ENCODE results near the gene CMIP.

Gene CMIP

DNA sequence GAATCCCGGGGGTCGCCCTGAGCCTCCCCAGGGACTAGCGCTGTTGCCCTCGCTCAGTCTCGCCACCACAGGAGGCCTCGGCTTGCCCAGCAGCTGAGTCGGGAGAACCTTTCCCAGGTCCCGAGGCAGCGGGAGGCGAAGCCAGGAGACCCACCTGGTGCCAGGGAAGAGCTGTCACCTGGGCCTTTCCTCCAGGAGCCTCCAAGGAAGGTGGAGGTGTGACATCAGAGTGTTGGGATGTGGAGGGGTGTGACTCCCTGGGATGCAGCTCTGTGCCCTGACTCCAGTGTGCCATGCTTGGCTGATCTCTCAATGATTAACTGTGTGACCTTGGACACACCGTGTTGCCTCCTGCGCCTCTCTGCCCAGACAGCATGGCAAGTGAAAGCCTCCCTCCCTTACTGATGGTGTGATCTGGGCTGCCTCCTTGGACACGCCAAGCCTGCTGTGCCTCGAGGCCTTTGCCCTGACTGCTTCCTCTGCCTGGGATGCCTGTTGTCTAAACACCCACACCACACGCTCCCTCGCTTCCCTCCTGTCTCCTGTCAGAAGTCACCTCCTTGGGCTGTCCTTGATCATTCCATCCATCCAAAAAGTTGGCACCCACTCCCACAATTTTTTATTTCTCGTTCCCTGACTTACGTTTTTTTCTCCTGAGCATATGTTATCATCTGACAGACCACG, 88.0 kb downstream of the CMIP start:
- Histone ChIP-seq H3K9me3 (ENCODE audit: insufficient read depth, low read depth, low read length) (no peaks in the 10 kb centered on the region), H3K4ac (ENCODE audit: low read depth, low read length) (no peak overlapping the region), H3K4me2 (ENCODE audit: low read length) (no peak overlapping the region), H3K36me3 (ENCODE audit: control insufficient read depth in 1 of 2, insufficient read depth in 2 of 2, low read length in 2 of 2) (peaks cover 2 to 21% of the 10 kb centered on the region in 2 experiments), H3K4me1 (ENCODE audit: control insufficient read depth in 1 of 2, insufficient read depth in 2 of 2, low read length in 2 of 2) (peaks cover 17 to 24% of the 10 kb centered on the region in 2 experiments), H4K12ac (ENCODE audit: low read depth, low read length) (no peak overlapping the region), H3K79me1 (ENCODE audit: low read length) (peaks cover 7% of the 10 kb centered on the region), H3K27ac (ENCODE audit: low read depth, low read length) (no peak overlapping the region), H3K18ac (ENCODE audit: low read length) (peak overlapping the region; percentile 5), H2AK5ac (ENCODE audit: low read length) (no peak overlapping the region), H2BK120ac (ENCODE audit: insufficient read depth, low read length, poor library complexity) (peak overlapping the region; percentile 3), H3K23ac (ENCODE audit: low read length) (no peak overlapping the region), H3K4me3 (ENCODE audit: low read depth, low read length) (peak overlapping the region; percentile 5), H3K79me2 (ENCODE audit: control insufficient read depth, insufficient read depth, low read length, poor library complexity) (peaks cover 7% of the 10 kb centered on the region), H2BK12ac (ENCODE audit: low read length) (no peak overlapping the region), H4K91ac (ENCODE audit: low read depth, low read length) (peak overlapping the region; percentile 2), H3K14ac (ENCODE audit: low read length) (no peak overlapping the region), H2AFZ (ENCODE audit: insufficient read depth, low read length, poor library complexity) (no peak overlapping the region), H4K8ac (ENCODE audit: low read depth, low read length) (no peak overlapping the region), H3K9ac (ENCODE audit: low read length) (no peak overlapping the region), H2BK5ac (ENCODE audit: low read depth, low read length, poor library complexity) (no peak overlapping the region), H3K27me3 (ENCODE audit: insufficient read depth, low read length) (no peaks in the 10 kb centered on the region)
- no CpG with 5 or more reads among the region's 19 CpGs for WGBS (ENCODE audit: extremely low coverage, insufficient coverage, insufficient read length)
- peak in 1 of 2 donors; percentile 70 for DNase-seq

DNA sequence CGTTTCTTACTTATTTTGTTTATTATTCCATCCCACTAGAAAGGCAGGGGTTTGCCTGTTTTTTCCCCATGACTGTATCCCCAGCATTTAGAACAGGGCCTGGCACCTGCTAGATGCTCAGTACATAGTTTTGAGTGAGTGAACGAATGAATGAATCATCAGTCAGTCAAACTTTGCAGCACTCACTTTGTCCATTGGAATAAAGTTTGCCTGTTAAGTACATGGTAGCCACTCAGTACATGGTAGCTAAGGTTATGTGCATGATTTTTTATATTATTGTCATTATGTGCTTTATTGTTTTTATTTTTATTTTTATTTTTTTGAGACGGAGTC, 88.5 kb downstream of the CMIP start:
- Histone ChIP-seq H3K36me3 (ENCODE audit: control insufficient read depth in 1 of 2, insufficient read depth in 2 of 2, low read length in 2 of 2) (peaks cover 2 to 24% of the 10 kb centered on the region in 2 experiments), H3K4me3 (ENCODE audit: low read depth, low read length) (no peak overlapping the region), H2AFZ (ENCODE audit: insufficient read depth, low read length, poor library complexity) (no peak overlapping the region), H2AK5ac (ENCODE audit: low read length) (no peak overlapping the region), H4K12ac (ENCODE audit: low read depth, low read length) (no peak overlapping the region), H3K14ac (ENCODE audit: low read length) (no peak overlapping the region), H2BK12ac (ENCODE audit: low read length) (no peak overlapping the region), H3K79me1 (ENCODE audit: low read length) (peaks cover 9% of the 10 kb centered on the region), H4K8ac (ENCODE audit: low read depth, low read length) (no peak overlapping the region), H3K18ac (ENCODE audit: low read length) (no peak overlapping the region), H3K4me2 (ENCODE audit: low read length) (no peak overlapping the region), H2BK120ac (ENCODE audit: insufficient read depth, low read length, poor library complexity) (no peak overlapping the region), H3K23ac (ENCODE audit: low read length) (no peak overlapping the region), H3K79me2 (ENCODE audit: control insufficient read depth, insufficient read depth, low read length, poor library complexity) (peaks cover 7% of the 10 kb centered on the region), H3K9ac (ENCODE audit: low read length) (no peak overlapping the region), H3K4me1 (ENCODE audit: control insufficient read depth in 1 of 2, insufficient read depth in 2 of 2, low read length in 2 of 2) (peaks cover 22 to 30% of the 10 kb centered on the region in 2 experiments), H4K91ac (ENCODE audit: low read depth, low read length) (no peak overlapping the region), H2BK5ac (ENCODE audit: low read depth, low read length, poor library complexity) (no peak overlapping the region), H3K27ac (ENCODE audit: low read depth, low read length) (no peak overlapping the region), H3K9me3 (ENCODE audit: insufficient read depth, low read depth, low read length) (no peaks in the 10 kb centered on the region), H3K4ac (ENCODE audit: low read depth, low read length) (no peak overlapping the region), H3K27me3 (ENCODE audit: insufficient read depth, low read length) (no peaks in the 10 kb centered on the region)
- no CpG with 5 or more reads among the region's 3 CpGs for WGBS (ENCODE audit: extremely low coverage, insufficient coverage, insufficient read length)
- no peak for DNase-seq

DNA sequence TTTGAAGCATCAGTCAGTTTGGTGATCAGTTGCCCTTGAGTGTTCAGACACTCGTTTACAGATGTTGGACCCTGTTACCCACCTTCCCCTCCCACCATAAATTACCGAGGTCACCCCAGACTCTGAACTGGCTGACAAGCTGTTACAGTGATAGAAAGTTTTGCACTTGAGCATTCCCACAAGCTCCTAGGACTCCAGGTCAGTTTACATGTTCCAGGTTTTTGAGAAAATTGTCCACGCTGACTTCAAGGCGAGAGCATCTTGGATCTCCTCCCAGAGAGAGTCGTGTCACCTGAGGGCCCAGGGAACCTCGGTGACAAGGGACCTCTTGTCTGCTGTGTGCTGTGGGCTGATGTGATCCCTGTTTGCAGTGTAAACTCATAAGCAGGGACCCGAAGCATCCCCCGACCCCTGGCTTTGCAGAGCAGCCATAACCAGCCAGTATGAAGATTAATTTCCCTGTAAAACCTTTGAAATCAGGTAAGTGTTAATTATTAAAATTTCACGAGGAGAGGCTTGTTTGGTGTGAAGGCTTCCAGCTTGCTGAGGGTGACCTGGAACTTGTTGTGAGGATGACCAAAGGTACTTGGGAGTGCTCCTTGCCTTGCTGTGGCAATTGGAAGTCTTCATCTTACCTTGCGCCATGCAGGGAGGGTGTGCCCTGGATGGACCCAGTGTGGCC, 91.2 kb downstream of the CMIP start:
- H3K23ac ChIP-seq (ENCODE audit: low read length), result no peak overlapping the region
- H3K4ac ChIP-seq (ENCODE audit: low read depth, low read length), result peak overlapping the region; percentile 71
- no peak overlapping the region for H3K4me2 ChIP-seq (ENCODE audit: low read length)
- H2AK5ac ChIP-seq (ENCODE audit: low read length), result peak overlapping the region; percentile 23
- no peak overlapping the region for H4K12ac ChIP-seq (ENCODE audit: low read depth, low read length)
- H2BK120ac ChIP-seq (ENCODE audit: insufficient read depth, low read length, poor library complexity), result no peak overlapping the region
- H3K36me3 ChIP-seq (ENCODE audit: control insufficient read depth in 1 of 2, insufficient read depth in 2 of 2, low read length in 2 of 2), result peaks cover 0 to 19% of the 10 kb centered on the region in 2 experiments
- no peak overlapping the region for H4K91ac ChIP-seq (ENCODE audit: low read depth, low read length)
- no peak overlapping the region for H3K9ac ChIP-seq (ENCODE audit: low read length)
- DNase-seq, result no peak
- no peak overlapping the region for H3K14ac ChIP-seq (ENCODE audit: low read length)
- H2BK5ac ChIP-seq (ENCODE audit: low read depth, low read length, poor library complexity), result no peak overlapping the region
- WGBS (ENCODE audit: extremely low coverage, insufficient coverage, insufficient read length), result no CpG with 5 or more reads among the region's 10 CpGs
- H3K79me1 ChIP-seq (ENCODE audit: low read length), result peaks cover 7% of the 10 kb centered on the region
- no peak overlapping the region for H4K8ac ChIP-seq (ENCODE audit: low read depth, low read length)
- no peak overlapping the region for H2AFZ ChIP-seq (ENCODE audit: insufficient read depth, low read length, poor library complexity)
- H3K4me3 ChIP-seq (ENCODE audit: low read depth, low read length), result no peak overlapping the region
- no peak overlapping the region for H2BK12ac ChIP-seq (ENCODE audit: low read length)
- peaks cover 29 to 40% of the 10 kb centered on the region in 2 experiments for H3K4me1 ChIP-seq (ENCODE audit: control insufficient read depth in 1 of 2, insufficient read depth in 2 of 2, low read length in 2 of 2)
- H3K9me3 ChIP-seq (ENCODE audit: insufficient read depth, low read depth, low read length), result no peaks in the 10 kb centered on the region
- peak overlapping the region; percentile 51 for H3K18ac ChIP-seq (ENCODE audit: low read length)
- H3K27me3 ChIP-seq (ENCODE audit: insufficient read depth, low read length), result no peaks in the 10 kb centered on the region
- peaks cover 7% of the 10 kb centered on the region for H3K79me2 ChIP-seq (ENCODE audit: control insufficient read depth, insufficient read depth, low read length, poor library complexity)
- H3K27ac ChIP-seq (ENCODE audit: low read depth, low read length), result no peak overlapping the region

DNA sequence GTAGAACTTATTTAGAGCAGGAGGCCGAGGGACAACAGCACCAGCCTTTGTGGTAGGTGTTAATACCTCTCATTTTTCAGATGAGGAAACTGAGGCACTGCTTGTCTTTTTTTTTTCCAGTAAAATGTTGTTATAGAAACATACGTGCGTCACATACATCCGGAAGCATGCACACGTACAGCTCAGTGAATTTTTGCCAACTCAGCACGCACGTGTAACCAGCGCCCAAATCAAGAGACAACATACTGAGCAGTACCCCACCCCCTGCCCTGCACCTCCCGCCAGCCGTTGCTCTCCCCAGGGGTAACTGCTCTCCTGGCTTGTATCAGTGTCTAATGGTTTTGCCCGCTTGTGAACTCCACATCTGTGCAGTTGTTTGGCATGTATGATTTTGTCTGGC, 92.0 kb downstream of the CMIP start:
- Histone ChIP-seq H3K9me3 (ENCODE audit: insufficient read depth, low read depth, low read length) (no peaks in the 10 kb centered on the region), H3K4me1 (ENCODE audit: control insufficient read depth in 1 of 2, insufficient read depth in 2 of 2, low read length in 2 of 2) (peaks cover 28 to 39% of the 10 kb centered on the region in 2 experiments), H3K79me1 (ENCODE audit: low read length) (peaks cover 5% of the 10 kb centered on the region), H3K23ac (ENCODE audit: low read length) (no peak overlapping the region), H3K18ac (ENCODE audit: low read length) (peak overlapping the region; percentile 43), H3K79me2 (ENCODE audit: control insufficient read depth, insufficient read depth, low read length, poor library complexity) (peaks cover 5% of the 10 kb centered on the region), H2BK12ac (ENCODE audit: low read length) (no peak overlapping the region), H2AK5ac (ENCODE audit: low read length) (no peak overlapping the region), H3K9ac (ENCODE audit: low read length) (no peak overlapping the region), H2BK5ac (ENCODE audit: low read depth, low read length, poor library complexity) (no peak overlapping the region), H4K8ac (ENCODE audit: low read depth, low read length) (no peak overlapping the region), H3K4me3 (ENCODE audit: low read depth, low read length) (no peak overlapping the region), H3K27me3 (ENCODE audit: insufficient read depth, low read length) (no peaks in the 10 kb centered on the region), H3K27ac (ENCODE audit: low read depth, low read length) (no peak overlapping the region), H3K14ac (ENCODE audit: low read length) (no peak overlapping the region), H2AFZ (ENCODE audit: insufficient read depth, low read length, poor library complexity) (no peak overlapping the region), H4K12ac (ENCODE audit: low read depth, low read length) (no peak overlapping the region), H4K91ac (ENCODE audit: low read depth, low read length) (no peak overlapping the region), H2BK120ac (ENCODE audit: insufficient read depth, low read length, poor library complexity) (no peak overlapping the region), H3K4ac (ENCODE audit: low read depth, low read length) (peak overlapping the region; percentile 30), H3K4me2 (ENCODE audit: low read length) (no peak overlapping the region), H3K36me3 (ENCODE audit: control insufficient read depth in 1 of 2, insufficient read depth in 2 of 2, low read length in 2 of 2) (peaks cover 0 to 17% of the 10 kb centered on the region in 2 experiments)
- no CpG with 5 or more reads among the region's 11 CpGs for WGBS (ENCODE audit: extremely low coverage, insufficient coverage, insufficient read length)
- DNase-seq, result no peak

Measured in trophoblast cell (in vitro differentiated cells and primary cell).